Tibial nerve (tissue), 4 donors: ENCODE measurements around the gene FIBCD1.

Experiments used
- EP300 ChIP-seq, 2 donors: sonication (generic); formaldehyde crosslinking; IDR thresholded peaks; one replicate each; pipeline ENCODE4 v1.6.1; 2017; ENCODE audit warnings: antibody characterized with exemption in 2 of 2, mild to moderate bottlenecking in 1 of 2
- POLR2A ChIP-seq, 2 donors: fragments of 450-650 bp; IDR thresholded peaks; one replicate each; pipeline ENCODE4 v1.6.1; 2017; ENCODE audit warnings: antibody characterized with exemption in 2 of 2, mild to moderate bottlenecking in 2 of 2, moderate library complexity in 2 of 2
- TF ChIP-seq, protein P1 (sequence below), 5 experiments: fragments of 200-600 bp in 3 of 5; fragments of 450-650 bp in 2 of 5; sonication (generic) in 3 of 5; IDR thresholded peaks; one replicate each; pipeline ENCODE4 v1.5.1; 2016 to 2019; ENCODE audit warnings: antibody characterized with exemption in 5 of 5, mild to moderate bottlenecking in 3 of 5, moderate library complexity in 2 of 5

DNA sequence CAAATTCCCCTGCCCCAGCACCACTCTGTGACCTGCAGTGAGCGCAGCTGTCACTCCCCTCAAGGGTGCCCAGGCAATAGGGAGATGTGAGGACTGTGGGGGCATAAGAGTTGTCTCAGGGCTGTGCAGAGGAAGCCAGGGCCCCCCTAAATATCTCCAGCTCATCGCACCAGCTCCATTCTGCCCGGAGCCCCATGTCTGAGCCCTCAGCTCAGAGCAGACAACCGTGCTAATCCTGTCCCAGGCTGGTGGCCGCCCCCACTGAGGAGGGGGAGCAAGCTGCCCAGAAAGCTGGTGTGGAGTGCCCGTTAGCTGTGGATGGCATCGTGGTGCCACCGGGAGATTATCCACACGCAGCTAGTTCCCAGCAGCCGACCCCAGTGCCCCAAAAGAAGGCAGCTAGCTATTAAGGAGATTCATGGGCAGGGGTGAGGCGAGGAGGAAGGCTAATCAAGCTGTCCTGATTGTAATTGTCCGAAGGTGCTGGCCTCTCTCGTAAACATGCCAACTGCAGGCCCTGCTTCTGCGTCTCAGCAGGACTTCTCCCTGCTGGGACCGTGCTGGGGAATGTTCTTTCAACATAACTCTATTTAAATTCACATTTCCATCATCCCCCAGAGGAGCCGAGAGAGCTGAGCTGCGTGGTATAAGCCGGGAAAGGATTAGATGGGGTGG is 17.0 kb upstream of the FIBCD1 start:
- TF ChIP-seq, protein P1, sequence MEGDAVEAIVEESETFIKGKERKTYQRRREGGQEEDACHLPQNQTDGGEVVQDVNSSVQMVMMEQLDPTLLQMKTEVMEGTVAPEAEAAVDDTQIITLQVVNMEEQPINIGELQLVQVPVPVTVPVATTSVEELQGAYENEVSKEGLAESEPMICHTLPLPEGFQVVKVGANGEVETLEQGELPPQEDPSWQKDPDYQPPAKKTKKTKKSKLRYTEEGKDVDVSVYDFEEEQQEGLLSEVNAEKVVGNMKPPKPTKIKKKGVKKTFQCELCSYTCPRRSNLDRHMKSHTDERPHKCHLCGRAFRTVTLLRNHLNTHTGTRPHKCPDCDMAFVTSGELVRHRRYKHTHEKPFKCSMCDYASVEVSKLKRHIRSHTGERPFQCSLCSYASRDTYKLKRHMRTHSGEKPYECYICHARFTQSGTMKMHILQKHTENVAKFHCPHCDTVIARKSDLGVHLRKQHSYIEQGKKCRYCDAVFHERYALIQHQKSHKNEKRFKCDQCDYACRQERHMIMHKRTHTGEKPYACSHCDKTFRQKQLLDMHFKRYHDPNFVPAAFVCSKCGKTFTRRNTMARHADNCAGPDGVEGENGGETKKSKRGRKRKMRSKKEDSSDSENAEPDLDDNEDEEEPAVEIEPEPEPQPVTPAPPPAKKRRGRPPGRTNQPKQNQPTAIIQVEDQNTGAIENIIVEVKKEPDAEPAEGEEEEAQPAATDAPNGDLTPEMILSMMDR (IDR thresholded peaks at IDR 0.05) = no peak
- TF ChIP-seq POLR2A (IDR thresholded peaks at IDR 0.05) = no peak
- no peak for TF ChIP-seq EP300 (IDR thresholded peaks at IDR 0.05)
